NCI-H526 (cell line): ENCODE measurements around the gene LAMA2.
"Not testable (repeated sequence)": the region's sequence is repeated elsewhere in the genome, so short reads cannot be mapped to it uniquely, and the experiment has no call there.

Experiments
- DNase-seq, 2 experiments: peaks; one replicate each; lab custom pipeline; 2025; lab: John Stamatoyannopoulos, UW

Gene LAMA2

GRCh38 chr6:129008591-129008990 lies 125.7 kb downstream of the LAMA2 start:
- DNase-seq = no peak

DNA sequence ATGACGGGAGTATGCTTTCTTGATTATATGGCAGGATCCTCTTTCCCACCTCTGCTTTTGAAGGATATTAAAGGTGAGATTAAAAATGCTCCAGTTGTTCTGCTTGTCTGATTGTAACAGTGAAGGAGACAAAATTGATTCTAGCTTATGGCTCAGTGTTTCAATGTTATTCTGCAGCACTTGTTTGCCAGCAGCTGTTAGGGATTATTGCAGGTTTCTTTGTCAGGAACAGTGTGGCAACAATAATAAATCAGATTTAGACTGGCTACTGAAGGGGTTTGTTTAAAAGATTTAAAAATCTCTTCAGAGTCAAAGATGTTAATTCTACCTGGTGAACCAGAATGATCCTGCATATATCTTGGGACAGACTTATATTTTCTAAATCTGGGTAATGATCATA lies 126.9 kb downstream of the LAMA2 start:
- DNase-seq = no peak

DNA sequence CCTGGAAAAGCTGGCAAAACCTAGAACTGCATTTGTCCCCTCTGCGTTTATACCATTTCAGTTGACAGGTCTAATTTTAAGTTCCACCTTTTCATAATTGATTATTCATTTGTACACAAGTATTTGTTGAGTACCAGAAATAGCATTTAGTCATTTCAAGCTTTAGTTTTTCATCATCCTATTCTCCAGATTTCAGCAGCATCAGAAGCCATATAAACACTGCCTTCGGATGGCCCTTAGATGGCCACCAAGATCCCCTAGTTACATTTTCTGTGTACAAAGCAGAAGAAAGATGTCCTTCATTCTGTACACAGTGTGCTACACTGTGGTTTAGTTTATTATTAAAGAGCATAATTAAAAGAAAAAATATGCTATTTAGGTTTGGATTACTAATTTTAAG lies 131.4 kb downstream of the LAMA2 start:
- no peak for DNase-seq

DNA sequence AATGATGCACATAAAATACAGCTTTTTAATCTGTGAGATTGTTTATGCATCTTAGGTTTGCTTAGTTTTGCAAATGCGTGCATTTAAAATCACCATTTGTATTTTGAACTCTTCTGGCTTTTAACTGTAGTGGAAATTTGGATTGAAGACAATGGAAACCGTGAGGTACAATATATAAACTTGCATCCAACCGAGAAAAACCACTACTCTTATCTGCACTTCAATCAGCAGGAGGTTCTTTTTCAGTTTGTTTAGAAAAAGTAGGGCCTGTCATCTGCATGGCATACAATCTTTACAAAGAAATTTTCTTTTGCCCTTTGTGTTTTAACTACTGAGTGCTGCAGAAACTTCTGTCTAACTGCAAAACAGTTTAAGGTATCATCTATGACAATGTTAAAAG lies 132.8 kb downstream of the LAMA2 start:
- DNase-seq = peak; percentile 43 to 56

DNA sequence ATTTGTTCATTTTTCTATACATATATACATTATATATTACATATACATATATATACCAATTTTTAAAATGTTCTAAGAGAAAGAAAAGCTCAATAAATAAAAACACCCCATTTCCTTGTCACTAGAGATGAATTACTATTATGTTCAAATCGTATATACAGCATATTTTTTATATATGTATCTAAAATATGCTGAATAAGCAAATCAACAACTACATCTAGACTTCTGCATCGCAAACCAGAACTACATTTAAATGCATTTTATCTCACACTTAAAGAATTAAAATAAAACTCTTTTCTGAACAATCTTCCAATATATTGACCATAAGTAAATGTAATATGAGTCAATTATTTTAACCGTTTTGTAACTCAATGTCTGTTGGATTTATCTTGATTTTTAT lies 133.9 kb downstream of the LAMA2 start:
- DNase-seq = no peak

DNA sequence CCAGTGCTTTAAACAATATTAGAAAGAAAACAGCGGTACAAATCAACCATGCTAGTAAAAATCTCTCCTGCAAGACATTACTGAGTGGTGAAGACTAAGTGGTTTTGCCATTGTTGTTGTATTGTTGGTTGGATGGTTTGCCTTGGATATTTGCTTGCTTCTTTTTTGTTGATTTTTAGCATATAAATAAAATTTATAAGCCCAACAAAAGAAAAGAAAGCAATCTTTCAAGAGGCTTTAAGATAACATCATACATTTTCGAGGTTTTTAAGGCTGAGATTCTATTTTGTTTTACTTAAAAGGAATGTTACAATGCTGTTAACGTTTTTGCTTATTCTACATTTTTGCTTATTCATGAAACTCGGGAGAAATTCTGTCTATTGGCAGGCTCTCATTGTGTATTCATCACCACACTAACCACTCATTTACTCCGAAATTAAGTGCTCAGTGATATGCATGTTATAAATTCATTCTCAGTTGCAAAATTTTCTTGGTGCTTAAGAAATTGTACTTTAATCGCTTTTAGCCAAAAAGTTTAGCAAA lies 139.1 kb downstream of the LAMA2 start:
- no peak for DNase-seq

- DNase-seq = no peak
Observed at GRCh38 chr6:129026601-129027000, 143.7 kb downstream of the LAMA2 start.

DNA sequence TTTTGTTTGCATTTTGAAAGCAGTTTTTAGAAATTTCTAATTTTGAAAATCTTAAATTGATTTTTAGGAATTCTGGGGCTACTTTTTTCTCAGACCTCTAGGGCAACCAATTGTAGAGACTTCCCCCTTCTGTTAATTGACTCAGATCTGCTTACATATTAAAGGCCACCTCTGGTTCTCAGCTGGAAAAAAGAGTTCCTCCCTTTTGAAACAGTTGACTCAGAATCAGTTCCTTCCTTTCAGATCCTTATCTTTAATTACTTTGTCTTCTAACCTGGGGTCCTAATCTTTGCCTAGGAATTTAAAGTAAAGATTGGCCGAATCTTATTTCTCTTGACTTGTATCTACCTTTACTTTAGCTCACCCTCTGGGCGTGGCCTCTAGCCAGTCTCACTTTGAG lies 146.8 kb downstream of the LAMA2 start:
- no peak for DNase-seq

DNA sequence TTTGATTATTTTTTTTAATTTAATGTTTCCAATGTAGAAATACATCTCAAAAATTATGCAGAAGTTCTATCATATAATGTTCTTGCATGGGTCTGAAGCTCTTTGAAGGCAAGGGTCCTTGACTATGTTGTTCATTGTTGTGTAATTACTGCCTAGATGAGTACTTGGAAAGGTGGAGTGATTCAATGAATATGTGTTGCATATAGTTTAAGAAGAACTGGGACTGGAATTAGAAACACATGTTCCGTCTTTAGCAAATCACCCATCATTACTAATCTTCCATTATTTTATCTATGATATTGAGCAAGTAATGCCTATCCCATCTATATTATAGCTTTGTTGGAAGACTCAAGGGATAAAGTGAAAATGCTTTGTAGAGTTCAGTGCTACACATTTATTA lies 147.3 kb downstream of the LAMA2 start:
- DNase-seq = no peak

DNA sequence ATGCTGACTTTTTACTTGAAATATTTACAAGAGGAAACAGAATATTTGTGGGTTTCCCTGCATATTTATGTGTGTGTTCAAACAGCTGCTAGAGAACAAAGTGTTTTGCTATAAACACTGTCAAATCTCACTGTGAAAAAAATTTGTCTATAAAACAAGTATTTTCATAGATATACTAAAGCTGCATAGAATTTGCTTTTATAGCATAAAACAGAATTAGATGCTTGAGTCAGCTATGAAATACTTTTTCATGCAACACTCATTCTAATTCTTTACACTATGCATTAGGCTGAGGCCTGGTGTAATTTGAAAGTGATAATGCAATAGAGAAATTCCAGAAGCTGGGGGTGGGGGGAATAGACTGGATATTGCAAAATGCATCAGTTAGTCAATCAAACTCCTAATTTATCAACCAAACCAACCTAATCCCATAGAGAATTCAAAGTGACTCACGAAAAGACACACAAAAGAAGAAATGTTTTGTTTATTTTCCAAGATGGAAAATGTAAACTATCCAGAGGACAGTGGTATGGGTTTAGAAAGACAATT lies 148.2 kb downstream of the LAMA2 start:
- peak in 1 of 2 experiments; percentile 4 for DNase-seq

DNA sequence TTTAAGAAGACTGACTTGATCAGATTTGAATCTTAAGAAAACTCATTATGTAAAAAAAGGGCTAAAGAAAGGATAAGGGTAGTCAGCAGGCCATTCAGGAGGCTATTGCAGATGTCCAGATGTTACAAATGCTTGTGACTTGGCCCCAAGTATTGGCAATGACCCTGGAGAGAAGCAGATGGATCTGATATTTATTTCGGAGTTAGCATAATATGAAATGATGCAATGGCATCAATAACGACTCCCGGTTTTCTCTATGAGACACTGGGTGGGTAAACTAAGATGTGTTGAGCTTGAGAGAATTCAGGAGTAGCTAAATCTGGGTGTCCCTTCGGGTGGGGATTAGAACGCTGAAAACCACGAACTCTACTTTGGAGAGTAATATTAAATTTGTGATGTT lies 149.7 kb downstream of the LAMA2 start:
- no peak for DNase-seq

DNA sequence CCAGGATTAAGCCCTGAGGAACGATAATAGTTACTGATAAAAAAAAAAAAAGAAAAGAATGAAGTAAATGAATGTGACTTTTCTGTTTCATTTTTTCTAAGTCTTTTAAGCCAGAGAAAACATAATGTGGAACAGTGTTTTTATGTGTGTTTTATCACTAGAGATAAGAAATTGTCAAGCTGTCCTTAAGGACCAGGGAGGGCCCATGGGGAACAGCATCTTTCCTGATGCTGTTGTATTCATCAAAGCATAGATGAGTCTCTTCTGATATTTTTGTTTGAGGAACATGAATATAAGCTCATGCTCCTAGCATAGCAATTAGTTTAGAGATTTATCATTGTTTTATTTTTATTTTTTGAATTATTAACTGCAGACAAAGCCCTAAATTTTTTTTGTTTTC lies 150.2 kb downstream of the LAMA2 start:
- no peak for DNase-seq

- no peak for DNase-seq
Observed at GRCh38 chr6:129033581-129033980, 150.6 kb downstream of the LAMA2 start.

DNA sequence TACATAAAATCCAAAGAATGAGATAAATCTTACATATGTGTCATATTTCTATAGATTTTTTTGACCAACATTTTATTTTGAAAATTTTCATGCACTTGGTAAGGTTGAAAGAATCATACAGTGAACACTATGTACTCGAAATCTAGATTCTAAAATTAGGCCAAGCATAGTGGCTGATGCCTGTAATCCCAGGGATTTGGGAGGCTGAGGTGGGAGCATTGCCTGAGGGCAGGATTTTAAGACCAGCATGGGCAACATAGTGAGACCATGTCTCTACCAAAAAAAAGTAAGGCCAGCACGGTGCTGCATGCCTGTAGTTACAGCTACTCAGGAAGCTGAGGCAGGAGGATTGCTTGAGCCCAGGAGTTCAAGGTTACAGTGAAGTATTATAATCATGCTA lies 158.6 kb downstream of the LAMA2 start:
- no peak for DNase-seq

GRCh38 chr6:129046526-129046925 lies 163.6 kb downstream of the LAMA2 start:
- DNase-seq = no peak

GRCh38 chr6:129047834-129048233 lies 164.9 kb downstream of the LAMA2 start:
- no peak for DNase-seq

DNA sequence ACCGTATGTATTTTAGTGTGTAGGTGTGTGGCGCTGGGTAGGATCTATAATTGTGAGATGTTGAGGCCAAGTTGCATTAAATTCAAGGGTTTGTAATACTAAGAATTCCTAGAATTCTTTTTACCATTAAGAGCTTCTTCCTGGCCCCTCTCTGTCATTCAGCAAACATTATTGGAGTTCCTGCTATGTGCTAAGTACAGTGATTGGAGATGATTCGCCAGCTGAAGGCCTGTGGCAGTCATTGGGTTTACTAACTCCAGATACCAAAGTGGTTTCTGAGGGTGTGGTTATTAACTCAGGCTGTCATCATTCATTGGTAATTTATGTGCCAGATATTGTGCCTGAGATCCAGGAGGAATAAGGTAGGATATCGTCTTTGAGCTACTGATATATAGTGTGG lies 167.1 kb downstream of the LAMA2 start:
- DNase-seq = no peak

DNA sequence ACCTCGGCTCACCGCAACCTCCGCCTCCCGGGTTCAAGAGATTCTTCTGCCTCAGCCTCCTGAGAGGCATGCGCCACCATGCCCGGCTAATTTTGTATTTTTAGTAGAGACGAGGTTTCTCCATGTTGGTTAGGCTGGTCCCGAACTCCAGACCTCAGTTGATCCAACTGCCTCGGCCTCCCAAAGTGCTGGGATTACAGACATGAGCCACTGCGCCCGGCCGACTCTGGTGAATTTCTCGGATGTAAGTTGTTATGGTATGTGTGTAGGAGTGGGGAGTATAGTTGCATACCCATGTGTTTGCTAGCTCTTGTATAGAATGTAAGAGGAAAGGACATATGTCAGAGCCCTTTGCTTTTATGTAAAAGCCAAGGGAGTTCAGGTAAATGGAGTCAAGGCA lies 170.2 kb downstream of the LAMA2 start:
- DNase-seq = not testable (repeated sequence)

DNA sequence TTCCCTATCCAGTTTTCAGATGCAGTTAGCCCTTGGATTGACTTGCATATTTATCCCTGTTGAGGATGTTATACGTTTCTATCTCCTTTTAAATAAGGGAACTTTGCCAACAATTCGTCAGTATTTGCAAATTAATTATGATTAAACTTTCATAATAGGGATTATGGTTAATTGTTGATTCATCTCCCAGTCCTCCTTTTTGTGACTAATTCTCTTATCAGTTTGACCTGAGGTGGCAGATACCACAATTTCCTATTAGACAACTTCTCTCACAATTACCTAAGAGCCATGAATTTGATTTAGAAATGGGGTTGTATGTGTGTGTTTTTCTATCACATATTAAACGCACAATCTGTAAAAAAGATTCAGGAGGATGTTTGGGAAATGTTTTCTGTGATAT lies 172.9 kb downstream of the LAMA2 start:
- DNase-seq = no peak

DNA sequence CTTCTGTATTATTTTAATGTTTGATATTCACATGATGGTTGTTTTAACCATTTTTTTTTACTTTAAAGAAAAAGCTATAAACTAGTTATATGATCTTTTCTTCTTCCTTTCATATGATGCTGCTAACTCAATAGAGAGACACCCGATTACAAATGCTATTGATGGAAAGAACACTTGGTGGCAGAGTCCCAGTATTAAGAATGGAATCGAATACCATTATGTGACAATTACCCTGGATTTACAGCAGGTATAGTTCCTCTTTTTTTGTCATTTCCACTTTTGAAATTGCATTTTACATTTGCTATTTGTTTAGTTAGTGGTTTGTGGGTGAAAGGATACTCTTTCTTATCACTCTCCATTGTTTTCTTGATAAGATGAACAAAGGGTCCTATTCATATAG lies 176.7 kb downstream of the LAMA2 start:
- DNase-seq = no peak

DNA sequence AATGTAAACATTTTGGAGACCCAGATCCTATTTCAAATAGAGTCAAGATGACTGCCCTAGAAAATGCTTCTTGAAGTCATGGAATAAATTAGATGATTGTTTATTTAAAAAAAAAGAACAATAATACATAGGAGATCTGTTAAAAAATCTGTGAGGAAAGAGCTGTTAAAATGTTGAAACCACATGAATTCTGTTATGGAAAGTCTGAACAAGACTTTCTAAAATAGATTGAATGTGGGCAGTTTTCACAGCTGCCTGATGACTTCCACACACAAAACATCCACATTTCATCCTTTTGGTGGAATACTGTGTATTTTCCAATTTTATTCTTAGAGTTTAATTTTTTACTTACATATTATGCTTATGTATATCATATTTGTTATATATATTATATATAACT lies 186.1 kb downstream of the LAMA2 start:
- no peak for DNase-seq

- no peak for DNase-seq
Observed at GRCh38 chr6:129073051-129073450, 190.1 kb downstream of the LAMA2 start.

GRCh38 chr6:129073691-129074395 lies 190.9 kb downstream of the LAMA2 start:
- no peak for DNase-seq

DNA sequence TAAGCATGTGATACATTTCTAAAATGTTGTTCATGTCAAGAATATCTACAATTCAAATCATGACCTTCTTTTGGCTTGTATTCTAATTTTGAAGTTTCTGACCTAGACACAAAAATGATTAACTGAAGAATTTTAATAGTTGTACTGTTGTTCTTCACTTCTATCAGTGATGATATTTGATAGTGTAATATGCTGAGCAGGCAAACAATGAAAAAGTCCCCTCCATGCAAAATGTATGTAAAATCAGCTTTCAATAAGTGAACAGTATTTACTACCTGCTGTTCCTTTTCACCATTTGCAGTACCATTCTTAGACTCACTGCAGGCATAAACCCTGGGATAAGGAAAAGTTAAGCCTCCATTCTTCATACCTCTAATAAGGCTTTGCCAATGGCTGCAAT lies 201.5 kb downstream of the LAMA2 start:
- peak; percentile 79 to 82 for DNase-seq
